GM13976 (cell line): ENCODE data around the gene REC114.

Experiments
- DNase-seq: peaks from one replicate; pipeline ENCODE4 v3.0.0; 2012; ENCODE audit warnings: low spot score
- in situ Hi-C: fragments of 300-500 bp; cut with MboI; formaldehyde crosslinking; loops from one replicate; pipeline ENCODE4 v1.12.0; 2022; ENCODE audit warnings: low sequenced_read_pairs, mixed read lengths, inconsistent platforms; ENCODE audit not compliant: unreplicated experiment
- TF ChIP-seq, protein P1 (sequence below): IDR thresholded peaks from 2 replicates; pipeline ENCODE4 v1.5.1; 2012; ENCODE audit warnings: borderline replicate concordance, mild to moderate bottlenecking; ENCODE audit not compliant: insufficient read depth; ENCODE audit errors: extremely low read depth, missing control alignments, control extremely low read depth

The REC114 gene

DNA sequence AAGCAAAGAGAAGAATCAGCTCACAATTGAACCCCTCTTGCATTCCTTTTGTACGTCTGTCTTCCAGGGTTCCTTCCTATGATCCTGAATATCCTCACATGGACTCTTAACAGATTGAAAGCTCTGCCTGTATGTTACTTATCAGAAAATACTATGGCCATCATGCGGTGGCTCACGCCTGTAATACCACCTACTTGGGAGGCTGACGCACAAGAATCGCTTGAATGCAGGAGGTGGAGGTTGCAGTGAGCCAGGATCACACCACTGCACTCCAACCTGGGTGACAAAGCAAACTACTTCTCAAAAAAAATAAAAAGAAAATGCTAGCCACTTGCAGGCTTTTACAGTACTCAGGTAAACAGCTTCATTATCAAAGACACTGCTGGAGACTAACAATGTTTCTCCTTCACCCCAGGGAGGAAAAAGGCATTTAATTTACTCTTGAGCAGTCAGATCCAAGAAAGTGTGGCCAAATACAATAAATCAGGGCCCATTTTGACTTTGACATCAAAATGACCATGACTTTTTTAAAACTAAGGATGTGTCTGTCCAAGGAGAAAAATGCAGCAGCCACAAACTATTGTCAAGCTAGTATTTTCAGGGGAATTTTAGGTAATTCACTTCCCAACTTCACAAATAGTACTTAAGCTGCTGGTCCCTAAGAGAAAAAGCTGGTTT lies 162.9 kb downstream of the REC114 start:
- in situ Hi-C loops = no loop called here
- no peak for DNase-seq
- TF ChIP-seq, protein P1, sequence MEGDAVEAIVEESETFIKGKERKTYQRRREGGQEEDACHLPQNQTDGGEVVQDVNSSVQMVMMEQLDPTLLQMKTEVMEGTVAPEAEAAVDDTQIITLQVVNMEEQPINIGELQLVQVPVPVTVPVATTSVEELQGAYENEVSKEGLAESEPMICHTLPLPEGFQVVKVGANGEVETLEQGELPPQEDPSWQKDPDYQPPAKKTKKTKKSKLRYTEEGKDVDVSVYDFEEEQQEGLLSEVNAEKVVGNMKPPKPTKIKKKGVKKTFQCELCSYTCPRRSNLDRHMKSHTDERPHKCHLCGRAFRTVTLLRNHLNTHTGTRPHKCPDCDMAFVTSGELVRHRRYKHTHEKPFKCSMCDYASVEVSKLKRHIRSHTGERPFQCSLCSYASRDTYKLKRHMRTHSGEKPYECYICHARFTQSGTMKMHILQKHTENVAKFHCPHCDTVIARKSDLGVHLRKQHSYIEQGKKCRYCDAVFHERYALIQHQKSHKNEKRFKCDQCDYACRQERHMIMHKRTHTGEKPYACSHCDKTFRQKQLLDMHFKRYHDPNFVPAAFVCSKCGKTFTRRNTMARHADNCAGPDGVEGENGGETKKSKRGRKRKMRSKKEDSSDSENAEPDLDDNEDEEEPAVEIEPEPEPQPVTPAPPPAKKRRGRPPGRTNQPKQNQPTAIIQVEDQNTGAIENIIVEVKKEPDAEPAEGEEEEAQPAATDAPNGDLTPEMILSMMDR = no peak

DNA sequence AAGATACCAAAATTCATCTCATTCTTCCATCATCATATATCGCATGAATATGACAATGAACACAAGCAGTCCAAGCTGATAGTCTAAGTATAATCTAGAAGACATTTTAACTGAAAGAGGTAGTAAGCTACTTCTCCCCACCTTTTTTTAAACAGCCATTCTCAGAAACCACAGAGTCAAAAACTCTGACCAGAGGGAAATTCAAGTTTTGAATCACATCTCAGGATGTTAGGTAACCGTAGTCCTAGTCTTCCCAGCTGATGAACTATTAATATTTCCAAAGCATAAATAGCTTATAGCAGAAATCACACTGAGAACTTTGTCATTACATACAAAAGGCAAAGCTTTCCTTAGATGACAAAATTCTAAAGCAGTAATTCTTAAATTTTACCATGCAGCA lies 164.4 kb downstream of the REC114 start:
- in situ Hi-C loops = no loop called here
- TF ChIP-seq, protein P1 = no peak
- peak; percentile 23 for DNase-seq

DNA sequence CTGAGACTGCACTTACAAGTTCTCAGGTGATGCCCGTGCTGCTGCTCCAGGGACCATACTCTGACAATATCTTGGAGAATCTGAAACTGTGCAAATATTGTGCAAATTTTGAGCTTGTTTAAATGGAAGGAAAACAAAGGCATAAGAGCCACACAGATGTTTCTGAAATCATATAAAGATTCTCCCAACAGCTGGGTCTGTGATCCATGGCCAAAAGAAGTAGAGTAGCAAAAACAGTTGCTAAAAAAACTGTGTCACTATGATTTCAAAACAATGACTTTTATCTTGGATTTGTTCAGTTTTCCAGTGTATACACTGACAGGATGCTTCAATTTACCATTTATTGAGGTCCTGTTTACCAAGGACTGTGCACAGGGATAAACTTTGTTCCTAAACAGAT lies 164.9 kb downstream of the REC114 start:
- in situ Hi-C loops = no loop called here
- TF ChIP-seq, protein P1 = no peak

DNA sequence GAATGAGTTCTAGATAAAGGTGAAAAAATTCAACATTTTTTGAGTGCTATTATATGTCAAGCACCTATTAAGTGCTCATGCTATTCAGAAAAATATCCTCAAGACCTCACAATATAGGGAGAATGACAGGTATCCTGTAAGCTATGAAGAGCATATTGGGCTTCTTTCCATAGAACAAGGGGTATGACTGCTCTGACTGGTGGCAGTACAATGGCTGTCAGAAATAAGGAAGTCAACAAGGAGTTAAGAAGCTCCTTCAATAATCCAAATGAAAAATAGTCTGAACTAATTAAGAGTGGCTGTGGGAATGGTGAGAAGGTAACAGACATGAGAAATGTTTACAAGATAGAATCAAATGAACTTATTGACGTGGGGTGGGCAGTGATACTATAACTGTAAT lies 165.5 kb downstream of the REC114 start:
- in situ Hi-C loops = no loop called here
- TF ChIP-seq, protein P1 = no peak
- DNase-seq = no peak

More for the DNA sequence above, 164.9 kb downstream of the REC114 start:
- no peak for DNase-seq

DNA sequence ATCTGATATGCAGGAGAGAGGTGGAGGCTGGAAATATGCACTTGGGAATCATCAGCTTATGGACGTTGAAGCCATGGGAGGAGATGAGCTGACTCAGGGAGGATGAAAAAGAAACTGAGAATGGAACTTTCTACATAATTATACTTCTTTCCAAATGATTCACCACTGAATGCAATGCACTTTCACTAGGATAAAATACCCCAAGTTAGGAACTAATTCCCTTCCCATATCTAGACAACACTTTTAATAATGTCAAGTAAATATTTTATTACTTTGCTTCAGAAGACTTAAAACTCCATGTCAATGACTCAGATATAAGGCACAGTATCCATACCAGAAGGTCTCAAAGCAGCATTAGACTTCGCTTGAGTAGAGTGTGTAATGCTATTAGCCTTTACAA lies 166.0 kb downstream of the REC114 start:
- no peak for DNase-seq
- TF ChIP-seq, protein P1 = no peak
- in situ Hi-C loops = no loop called here
